Mucosa of descending colon (tissue), 3 donors: ENCODE data around the gene FAR1. TPM values are rescaled to one million over a fixed set of nuclear protein-coding genes. Genes with fewer than 3 reads are reported as not detected.
"Not testable (repeated sequence)": the region's sequence is repeated elsewhere in the genome, so short reads cannot be mapped to it uniquely, and the experiment has no call there.

Experiments
- ATAC-seq: fragments of 200-7000 bp; cut with Tn5 transposase; one replicate; pipeline ENCODE4 v1.9.1; 2020; ENCODE audit warnings: mild to moderate bottlenecking, moderate library complexity
- DNase-seq, 3 donors: peaks; one replicate each; pipeline ENCODE4 v3.0.0-alpha.2; 2020
- H3K36me3 ChIP-seq: fragments of 200-600 bp; one replicate; pipeline ENCODE4 v1.8.0; 2021; ENCODE audit warnings: low read depth, mild to moderate bottlenecking
- H3K4me1 ChIP-seq: fragments of 200-600 bp; one replicate; pipeline ENCODE4 v1.8.0; 2021; ENCODE audit warnings: low read depth, mild to moderate bottlenecking
- H3K4me3 ChIP-seq: fragments of 200-600 bp; one replicate; pipeline ENCODE4 v1.8.0; 2021; ENCODE audit warnings: mild to moderate bottlenecking
- H3K9me3 ChIP-seq: fragments of 200-600 bp; one replicate; pipeline ENCODE4 v1.8.0; 2021; ENCODE audit warnings: mild to moderate bottlenecking
- CTCF ChIP-seq: fragments of 200-600 bp; IDR thresholded peaks from one replicate; pipeline ENCODE4 v1.8.0; 2022; ENCODE audit warnings: antibody characterized with exemption, mild to moderate bottlenecking
- intact Hi-C, 2 donors: fragments of 100-400 bp; cut with DNase I in 1 of 2; cut with micrococcal nuclease in 1 of 2; formaldehyde crosslinking; loops; one replicate each; pipeline versions ENCODE4 v1.11.0 to v1.11.1; 2022; cut with DNase I, micrococcal nuclease
- total RNA-seq, 3 donors: library from RNA; stranded (reverse); fragmentation: NEBNext Ultra II Directional in 2 of 3; extraction: Animal tissue kit (Norgen Biotek cat#: 25700) in 2 of 3; gene quantifications; one replicate each; pipeline versions ENCODE4 v1.2.1 to v1.2.4, GENCODE V29; 2021 to 2023
- donor health status: DM: no; HTN: no; CAD: no; lungs with moderate emphysema.
- donor health status: DM: no; HTN: no; CAD: no.
- donor health status: DM: no; HTN: yes; CAD: no.

Gene FAR1
- total RNA-seq, 3 donors from 2014 or later = 74.3 to 103 (median 102) TPM

- Histone ChIP-seq H3K36me3 (no peaks in the 10 kb centered on the region), H3K4me1 (peaks cover 3% of the 10 kb centered on the region), H3K4me3 (no peak overlapping the region), H3K9me3 (no peaks in the 10 kb centered on the region)
- intact Hi-C loops = no loop called here
- no peak for ATAC-seq
- TF ChIP-seq CTCF = no peak
- DNase-seq = no peak
These were observed 18.8 kb upstream of the FAR1 start for GRCh38 chr11:13649619-13650018.

- ATAC-seq, H3K9me3 ChIP-seq, H3K36me3 ChIP-seq, H3K4me1 ChIP-seq, intact Hi-C loops, H3K4me3 ChIP-seq, DNase-seq: not testable (repeated sequence)
These were observed 17.0 kb upstream of the FAR1 start for GRCh38 chr11:13651515-13651914.

GRCh38 chr11:13661074-13661623 lies 7.3 kb upstream of the FAR1 start:
- TF ChIP-seq CTCF = no peak
- intact Hi-C loops = no loop called here

GRCh38 chr11:13663631-13664071 lies 4.8 kb upstream of the FAR1 start:
- DNase-seq (peak in 1 of 3 donors; percentile 41), ATAC-seq (peak; percentile 53)
- TF ChIP-seq CTCF = no peak

More at GRCh38 chr11:13661074-13661623, 7.3 kb upstream of the FAR1 start:
- ATAC-seq (no peak), DNase-seq (no peak)
- Histone ChIP-seq H3K4me3 (no peak overlapping the region), H3K9me3 (peaks cover 19% of the 10 kb centered on the region), H3K36me3 (no peaks in the 10 kb centered on the region), H3K4me1 (peaks cover 7% of the 10 kb centered on the region)

GRCh38 chr11:13664351-13664750 lies 4.1 kb upstream of the FAR1 start:
- H3K4me3 ChIP-seq = no peak overlapping the region
- intact Hi-C loops = no loop called here
- ATAC-seq (no peak), DNase-seq (no peak)
- H3K9me3 ChIP-seq = peaks cover 8% of the 10 kb centered on the region
- TF ChIP-seq CTCF = no peak
- no peaks in the 10 kb centered on the region for H3K36me3 ChIP-seq
- peaks cover 7% of the 10 kb centered on the region for H3K4me1 ChIP-seq

More at GRCh38 chr11:13663631-13664071, 4.8 kb upstream of the FAR1 start:
- Histone ChIP-seq H3K4me3 (no peak overlapping the region), H3K4me1 (peaks cover 7% of the 10 kb centered on the region), H3K36me3 (no peaks in the 10 kb centered on the region), H3K9me3 (peaks cover 15% of the 10 kb centered on the region)
- intact Hi-C loops = no loop called here

- Histone ChIP-seq H3K4me3 (no peak overlapping the region), H3K9me3 (no peaks in the 10 kb centered on the region), H3K36me3 (no peaks in the 10 kb centered on the region), H3K4me1 (peaks cover 21% of the 10 kb centered on the region)
- DNase-seq (no peak), ATAC-seq (no peak)
- intact Hi-C loops = no loop called here
- no peak for TF ChIP-seq CTCF
These were observed 1.8 kb upstream of the FAR1 start for GRCh38 chr11:13666708-13667107.
